HepG2 (cell line): ENCODE measurements around the gene SGPL1. TPM values are rescaled to one million over a fixed set of nuclear protein-coding genes. Genes with fewer than 3 reads are reported as not detected.

Experiments
- ATAC-seq: fragments of 200-7000 bp; cut with Tn5 transposase; 3 replicates; pipeline ENCODE4 v1.9.1; 2020; ENCODE audit warnings: mild to moderate bottlenecking, moderate library complexity
- BruUV-seq: library from RNA; stranded (reverse); fragments of 400-500 nt; replicated peaks from 2 replicates; lab custom pipeline; 2021; lab: Mats Ljungman, UMichigan
- CTCF ChIA-PET: fragments of 300-600 bp; formaldehyde crosslinking; extraction: SDS; loops from one replicate; lab custom pipeline; 2021; ENCODE audit warnings: low total read pairs, inconsistent platforms, low intra/inter-chr PET ratio; lab: Yijun Ruan, JAX
- POLR2A ChIA-PET: fragments of 350-600 bp; sonication (Branson Sonifier 250); formaldehyde crosslinking; loops from one replicate; lab custom pipeline; 2020; ENCODE audit warnings: antibody characterized with exemption, inconsistent platforms; lab: Yijun Ruan, JAX
- DNase-seq: peaks from one replicate; pipeline ENCODE4 v3.0.0-alpha.2; 2015; ENCODE audit warnings: low spot score
- FAIRE-seq: peaks from 3 replicates; lab custom pipeline; 2011; peaks lifted over from hg19 to GRCh38; lab: Jason Lieb, UNC
- H2AFZ ChIP-seq: one replicate; pipeline ENCODE4 v1.6.1; 2011; ENCODE audit warnings: low read length, inconsistent platforms
- H3K27ac ChIP-seq: fragments of 300-600 bp; 3 replicates; pipeline ENCODE4 v1.8.0; 2011; ENCODE audit warnings: mixed run types, mild to moderate bottlenecking, mixed read lengths, low read length, inconsistent platforms; ENCODE audit not compliant: insufficient read depth; ENCODE audit errors: extremely low read length
- H3K27me3 ChIP-seq, 2 experiments: fragments of 200-600 bp in 1 of 2; 2 replicates in 1 of 2; 3 replicates in 1 of 2; pipeline versions ENCODE4 v1.6.0 to v1.8.0; 2011; ENCODE audit warnings: low read length in 2 of 2, mild to moderate bottlenecking in 2 of 2, moderate library complexity in 2 of 2, inconsistent platforms in 1 of 2; ENCODE audit not compliant: insufficient read depth in 2 of 2, control insufficient read depth in 1 of 2
- H3K36me3 ChIP-seq, 2 experiments: fragments of 200-600 bp in 1 of 2; replicated peaks in 1 of 2; 2 replicates in 1 of 2; 3 replicates in 1 of 2; pipeline versions ENCODE4 v1.5.1 to v1.8.0; 2011; ENCODE audit warnings: low read length in 2 of 2, inconsistent platforms in 1 of 2; ENCODE audit not compliant: insufficient read depth in 2 of 2, control insufficient read depth in 1 of 2
- H3K4me1 ChIP-seq: 2 replicates; pipeline ENCODE4 v1.5.1; 2012; ENCODE audit warnings: low read length, inconsistent platforms; ENCODE audit not compliant: insufficient read depth
- H3K4me2 ChIP-seq: 2 replicates; pipeline ENCODE4 v1.6.0; 2011; ENCODE audit warnings: low read depth, low read length, inconsistent platforms
- H3K4me3 ChIP-seq, 3 experiments: fragments of 200-600 bp in 1 of 3; sonication (generic), shearing (Covaris generic) in 1 of 3; replicated peaks in 1 of 3; 2 replicates each; pipeline ENCODE4 v1.5.1; 2011 to 2016; ENCODE audit warnings: low read length in 3 of 3, inconsistent platforms in 2 of 3, low read depth in 2 of 3, mild to moderate bottlenecking in 2 of 3, control low read depth in 1 of 3, mixed read lengths in 1 of 3; ENCODE audit not compliant: insufficient read depth in 1 of 3
- H3K79me2 ChIP-seq: one replicate; pipeline ENCODE4 v1.6.1; 2011; ENCODE audit warnings: low read length, inconsistent platforms; ENCODE audit not compliant: insufficient read depth
- H3K9ac ChIP-seq: 2 replicates; pipeline ENCODE4 v1.6.0; 2011; ENCODE audit warnings: mild to moderate bottlenecking, low read depth, low read length, inconsistent platforms; ENCODE audit not compliant: insufficient read depth
- H3K9me3 ChIP-seq: 2 replicates; pipeline ENCODE4 v1.5.1; 2012; ENCODE audit warnings: mild to moderate bottlenecking, low read length
- H4K20me1 ChIP-seq: 2 replicates; pipeline ENCODE4 v1.6.0; 2011; ENCODE audit warnings: inconsistent platforms, mild to moderate bottlenecking, low read length, moderate library complexity; ENCODE audit not compliant: insufficient read depth
- HNF4A ChIP-seq: sonication (generic); formaldehyde crosslinking; IDR thresholded peaks from 2 replicates; pipeline ENCODE4 v1.4.0; 2020; ENCODE audit warnings: missing genetic modification reagents
- KDM4B ChIP-seq: sonication (generic); formaldehyde crosslinking; IDR thresholded peaks from 2 replicates; pipeline ENCODE4 v1.4.0; 2020; ENCODE audit warnings: missing genetic modification reagents
- NFATC3 ChIP-seq: sonication (generic); formaldehyde crosslinking; IDR thresholded peaks from 2 replicates; pipeline ENCODE4 v1.5.1; 2020; ENCODE audit warnings: mild to moderate bottlenecking, missing genetic modification reagents
- RERE ChIP-seq: IDR thresholded peaks from 2 replicates; pipeline ENCODE4 v1.6.1; 2016; ENCODE audit warnings: low read depth, missing genetic modification reagents, missing compliant biosample characterization
- TBX3 ChIP-seq: fragments of 450-650 bp; IDR thresholded peaks from 2 replicates; pipeline ENCODE4 v1.6.1; 2017; ENCODE audit warnings: antibody characterized with exemption, mild to moderate bottlenecking, inconsistent platforms, borderline replicate concordance
- ZBTB34 ChIP-seq: sonication (generic); formaldehyde crosslinking; IDR thresholded peaks from 2 replicates; pipeline ENCODE4 v1.8.0; 2022; ENCODE audit warnings: mild to moderate bottlenecking, missing genetic modification reagents
- ZNF605 ChIP-seq: sonication (generic); formaldehyde crosslinking; IDR thresholded peaks from 2 replicates; pipeline ENCODE4 v1.8.0; 2022; ENCODE audit warnings: mild to moderate bottlenecking, missing genetic modification reagents
- WGBS: methylation state at CpG from one replicate; pipeline ENCODE4 v1.1.6; 2017; ENCODE audit warnings: low lambda C conversion rate; 5-methylcytosine and 5-hydroxymethylcytosine counted together
- in situ Hi-C: cut with HindIII; loops from 2 replicates; pipeline ENCODE4 v1.10.0; 2017; ENCODE audit warnings: low pct_unique_long_range_greater_than_20kb; ENCODE audit not compliant: extremely low pct_ligation_motif_present
- intact Hi-C: fragments of 100-400 bp; cut with micrococcal nuclease; formaldehyde crosslinking; loops from one replicate; pipeline ENCODE4 v1.10.0; 2022; ENCODE audit not compliant: unreplicated experiment
- polyA plus RNA-seq, 8 experiments: library from polyadenylated mRNA; depleted of rRNA in 3 of 8; stranded (reverse) in 7 of 8; unstranded in 1 of 8; fragments of >200 nt; fragmentation: Illumina TruSeq in 4 of 8; extraction: Trizol in 4 of 8; gene quantifications; 2 replicates each; pipeline versions ENCODE4 v1.2.1 to v1.2.3, GENCODE V29; 2011 to 2016; ENCODE audit warnings: low read depth in 4 of 8, missing spikeins in 1 of 8, mixed read lengths in 1 of 8; ENCODE audit not compliant: insufficient read depth in 1 of 8
- total RNA-seq, 5 experiments: library from RNA; depleted of rRNA; stranded (reverse); fragments of >200 nt; fragmentation: Illumina TruSeq; extraction: Trizol; gene quantifications; 2 replicates each; pipeline ENCODE4 v1.2.3, GENCODE V29; 2016; ENCODE audit warnings: low read depth in 1 of 5

SGPL1 gene
- total and polyA plus RNA-seq, 2 of the 13 experiments (the other 11 are each of a cell fraction or from before 2014, with no cell fraction given), result 17.6 to 25.0 TPM

GRCh38 chr10:70778267-70778924 is 37.4 kb upstream of the SGPL1 start (continued):
- no peak for TF ChIP-seq ZBTB34
- no peak for TF ChIP-seq HNF4A
- no peak for TF ChIP-seq NFATC3 (CRISPR knock-in tag)
- no peak for TF ChIP-seq KDM4B (CRISPR knock-in tag)
- TF ChIP-seq ZNF605 (CRISPR knock-in tag), result no peak
- TF ChIP-seq, all 625 proteins: peak for 0

- in situ Hi-C loops, result no loop called here
- FAIRE-seq (no peak), DNase-seq (no peak), ATAC-seq (no peak)
- H3K4me3 ChIP-seq, result no peak overlapping the region
- H3K9me3 ChIP-seq, result no peaks in the 10 kb centered on the region
- H3K79me2 ChIP-seq, result no peaks in the 10 kb centered on the region
- H3K36me3 ChIP-seq, result no peaks in the 10 kb centered on the region
- H4K20me1 ChIP-seq, result no peaks in the 10 kb centered on the region
- ChIA-PET POLR2A (no interaction called here), CTCF (no interaction called here)
- intact Hi-C loops, result no loop called here
- H3K27me3 ChIP-seq, result peaks cover 9 to 61% of the 10 kb centered on the region in 2 experiments; a peak in 3 of 5 replicates
- H3K9ac ChIP-seq, result no peak overlapping the region
- H3K27ac ChIP-seq, result no peak overlapping the region
- no peak overlapping the region for H2AFZ ChIP-seq
- H3K4me1 ChIP-seq, result no peaks in the 10 kb centered on the region; the same call in 1 of the 2 replicates
- no TSS peak for BruUV-seq
- H3K4me2 ChIP-seq, result no peak overlapping the region
- 4% methylated on average over 2 of the region's 2 CpGs for WGBS
- TF ChIP-seq TBX3 (no peak), RERE (CRISPR knock-in tag) (no peak)
Measured at GRCh38 chr10:70779088-70779487, 36.7 kb upstream of the SGPL1 start.
